HCT116 (cell line): ENCODE results near the gene CDH4. TPM values are rescaled to one million over a fixed set of nuclear protein-coding genes. Genes with fewer than 3 reads are reported as not detected.

Experiments
- ATAC-seq: fragments of 200-7000 bp; cut with Tn5 transposase; 2 replicates; pipeline ENCODE4 v1.9.1; 2020; ENCODE audit warnings: mild to moderate bottlenecking, moderate library complexity
- BruUV-seq: library from RNA; stranded (reverse); fragments of 400-500 nt; replicated peaks from 2 replicates; lab custom pipeline; 2021; lab: Mats Ljungman, UMichigan
- CTCF ChIA-PET: fragments of 300-600 bp; sonication (Branson Sonifier 250); formaldehyde crosslinking; loops from one replicate; lab custom pipeline; 2021; ENCODE audit warnings: antibody characterized with exemption; lab: Charles Lee
- POLR2A ChIA-PET: fragments of 300-600, 350-600 bp; sonication (Branson Sonifier 250); formaldehyde crosslinking; loops from one replicate; lab custom pipeline; 2021; ENCODE audit warnings: antibody characterized with exemption; lab: Charles Lee
- RAD21 ChIA-PET, 2 experiments: fragments of 300-600 bp; sonication (Branson Sonifier 250); formaldehyde crosslinking; loops; one replicate each; lab custom pipeline; 2023; ENCODE audit warnings: low total read pairs in 2 of 2; ENCODE audit not compliant: uncharacterized antibody in 2 of 2, unreplicated experiment in 2 of 2, low non-redundant PET in 1 of 2; lab: Charles Lee
- DNase-seq: peaks from one replicate; pipeline ENCODE4 v3.0.0-alpha.2; 2010; ENCODE audit warnings: low read depth, low spot score
- H2AFZ ChIP-seq: fragments of 200-600 bp; shearing (Covaris generic), sonication (generic); 2 replicates; pipeline ENCODE4 v1.6.1; 2017; ENCODE audit warnings: low read depth, mixed run types, mixed read lengths, antibody characterized with exemption, low read length; ENCODE audit not compliant: poor library complexity, severe bottlenecking
- H3K27ac ChIP-seq: 2 replicates; pipeline ENCODE4 v1.5.1; 2012; ENCODE audit warnings: low read depth, low read length
- H3K27me3 ChIP-seq: fragments of 200-600 bp; sonication (generic); 2 replicates; pipeline ENCODE4 v1.6.1; 2016; ENCODE audit warnings: mixed run types, low read length, mixed read lengths; ENCODE audit not compliant: insufficient read depth
- H3K36me3 ChIP-seq, 2 experiments: fragments of 200-500 bp in 1 of 2; fragments of 200-600 bp in 1 of 2; sonication (Bioruptor generic) in 1 of 2; sonication (generic) in 1 of 2; 2 replicates each; pipeline versions ENCODE4 v1.5.1 to v1.6.1; 2014 to 2016; ENCODE audit warnings: low read length in 2 of 2, inconsistent platforms in 1 of 2, mixed read lengths in 1 of 2, mixed run types in 1 of 2; ENCODE audit not compliant: insufficient read depth in 2 of 2, control insufficient read depth in 1 of 2
- H3K4me1 ChIP-seq, 2 experiments: fragments of 200-600 bp in 1 of 2; sonication (generic) in 1 of 2; 2 replicates each; pipeline versions ENCODE4 v1.5.1 to v1.6.1; 2012 to 2017; ENCODE audit warnings: low read length in 2 of 2, inconsistent platforms in 1 of 2, mild to moderate bottlenecking in 1 of 2, mixed read lengths in 1 of 2, mixed run types in 1 of 2, moderate library complexity in 1 of 2; ENCODE audit not compliant: insufficient read depth in 2 of 2, control insufficient read depth in 1 of 2
- H3K4me2 ChIP-seq: fragments of 200-600 bp; sonication (generic); 2 replicates; pipeline ENCODE4 v1.6.1; 2017; ENCODE audit warnings: mixed run types, low read length, mixed read lengths
- H3K4me3 ChIP-seq, 2 experiments: fragments of 200-600 bp in 1 of 2; sonication (generic) in 1 of 2; replicated peaks in 1 of 2; 2 replicates each; pipeline ENCODE4 v1.5.1; 2011 to 2016; ENCODE audit warnings: low read length in 2 of 2, control low read depth in 1 of 2, low read depth in 1 of 2, mild to moderate bottlenecking in 1 of 2, mixed read lengths in 1 of 2, mixed run types in 1 of 2
- H3K79me2 ChIP-seq: fragments of 200-600 bp; sonication (generic); 2 replicates; pipeline ENCODE4 v1.6.1; 2017; ENCODE audit warnings: mild to moderate bottlenecking, mixed run types, low read length, moderate library complexity, mixed read lengths; ENCODE audit not compliant: insufficient read depth
- H3K9ac ChIP-seq: fragments of 200-600 bp; sonication (generic); 2 replicates; pipeline ENCODE4 v1.6.1; 2016; ENCODE audit warnings: low read length, mixed read lengths
- H3K9me2 ChIP-seq: fragments of 200-600 bp; sonication (generic), shearing (Covaris generic); 2 replicates; pipeline ENCODE4 v1.6.1; 2017; ENCODE audit warnings: mixed run types, mild to moderate bottlenecking, moderate library complexity; ENCODE audit not compliant: insufficient read depth
- H3K9me3 ChIP-seq, 2 experiments: fragments of 200-500 bp in 1 of 2; fragments of 200-600 bp in 1 of 2; sonication (Bioruptor generic) in 1 of 2; sonication (generic) in 1 of 2; 2 replicates each; pipeline ENCODE4 v1.6.1; 2014 to 2017; ENCODE audit warnings: low read length in 2 of 2, mixed read lengths in 2 of 2, inconsistent platforms in 1 of 2, low read depth in 1 of 2, mild to moderate bottlenecking in 1 of 2, mixed run types in 1 of 2, moderate library complexity in 1 of 2; ENCODE audit not compliant: control insufficient read depth in 1 of 2, insufficient read depth in 1 of 2
- H4K20me1 ChIP-seq: fragments of 200-600 bp; sonication (generic), shearing (Covaris generic); 2 replicates; pipeline ENCODE4 v1.6.1; 2017; ENCODE audit warnings: mixed run types, mild to moderate bottlenecking, moderate library complexity; ENCODE audit not compliant: insufficient read depth
- CBX3 ChIP-seq: IDR thresholded peaks from 2 replicates; pipeline ENCODE4 v1.6.1; 2012; ENCODE audit warnings: low read depth
- CTCF ChIP-seq, 3 experiments: fragments of 200-600 bp in 1 of 3; sonication (generic) in 1 of 3; IDR thresholded peaks in 2 of 3; conservative IDR thresholded peaks in 1 of 3; 2 replicates each; pipeline ENCODE4 v1.5.1; 2012 to 2017; ENCODE audit warnings: low read depth in 2 of 3, low read length in 2 of 3, antibody characterized with exemption in 1 of 3, borderline replicate concordance in 1 of 3, control low read depth in 1 of 3, mild to moderate bottlenecking in 1 of 3, mixed read lengths in 1 of 3, mixed run types in 1 of 3, moderate library complexity in 1 of 3; ENCODE audit not compliant: insufficient read depth in 1 of 3
- ELF1 ChIP-seq: IDR thresholded peaks from 2 replicates; pipeline ENCODE4 v1.6.1; 2012; ENCODE audit warnings: low read depth, borderline replicate concordance
- EZH2 ChIP-seq: fragments of 200-600 bp; sonication (generic); IDR thresholded peaks from 2 replicates; pipeline ENCODE4 v1.6.1; 2017; ENCODE audit warnings: antibody characterized with exemption, mixed run types
- EZH2phosphoT487 ChIP-seq: fragments of 200-600 bp; IDR thresholded peaks from 2 replicates; pipeline ENCODE4 v1.6.1; 2018; ENCODE audit warnings: antibody characterized with exemption, borderline replicate concordance
- FOSL1 ChIP-seq: IDR thresholded peaks from 2 replicates; pipeline ENCODE4 v1.6.1; 2012; ENCODE audit warnings: low read depth
- MAX ChIP-seq: IDR thresholded peaks from 2 replicates; pipeline ENCODE4 v1.6.1; 2012
- POLR2A ChIP-seq: IDR thresholded peaks from 2 replicates; pipeline ENCODE4 v1.7.0; 2011; ENCODE audit warnings: borderline replicate concordance; ENCODE audit not compliant: insufficient read depth, insufficient read length; ENCODE audit errors: extremely low read depth
- POLR2AphosphoS5 ChIP-seq: IDR thresholded peaks from 2 replicates; pipeline ENCODE4 v1.6.1; 2011; ENCODE audit warnings: mild to moderate bottlenecking, low read depth, low read length, moderate library complexity
- RAD21 ChIP-seq: IDR thresholded peaks from 2 replicates; pipeline ENCODE4 v1.6.1; 2012; ENCODE audit warnings: low read depth, mild to moderate bottlenecking
- SP1 ChIP-seq: IDR thresholded peaks from 2 replicates; pipeline ENCODE4 v1.6.1; 2012; ENCODE audit warnings: low read depth
- YY1 ChIP-seq: IDR thresholded peaks from 2 replicates; pipeline ENCODE4 v1.6.1; 2011; ENCODE audit warnings: low read length, low read depth, moderate library complexity, mild to moderate bottlenecking; ENCODE audit not compliant: insufficient replicate concordance; ENCODE audit errors: extremely low read depth
- ZBTB33 ChIP-seq: IDR thresholded peaks from 2 replicates; pipeline ENCODE4 v1.6.1; 2011; ENCODE audit warnings: mild to moderate bottlenecking, low read length, moderate library complexity; ENCODE audit not compliant: insufficient replicate concordance; ENCODE audit errors: extremely low read depth
- ZNF274 ChIP-seq: fragments of 200-500 bp; sonication (Bioruptor generic); IDR thresholded peaks from 2 replicates; pipeline ENCODE4 v1.6.1; 2014; ENCODE audit warnings: mild to moderate bottlenecking, low read depth, low read length, inconsistent platforms
- intact Hi-C: fragments of 100-400 bp; cut with micrococcal nuclease; formaldehyde crosslinking; loops from 2 replicates; pipeline ENCODE4 v1.10.0; 2022
- total RNA-seq: library from RNA; stranded (reverse); gene quantifications from one replicate; pipeline ENCODE4 v1.2.1, GENCODE V29; 2021; ENCODE audit not compliant: unreplicated experiment

The CDH4 gene
- total RNA-seq, 1 experiment from 2014 or later, result not detected

GRCh38 chr20:61759286-61760065 lies 507.4 kb downstream of the CDH4 start:
- no peaks in the 10 kb centered on the region for H3K79me2 ChIP-seq
- no peak for ATAC-seq
- no peak overlapping the region for H3K4me2 ChIP-seq
- H3K9me3 ChIP-seq, result no peaks in the 10 kb centered on the region
- RAD21 ChIA-PET, result no interaction called here
- H3K36me3 ChIP-seq, result no peaks in the 10 kb centered on the region
- H3K4me3 ChIP-seq, result no peak overlapping the region
- peaks cover 44% of the 10 kb centered on the region for H3K27me3 ChIP-seq
- POLR2A ChIA-PET, result no interaction called here
- BruUV-seq, result no TSS peak
- DNase-seq, result no peak
- no peak overlapping the region for H2AFZ ChIP-seq
- no peak overlapping the region for H3K9ac ChIP-seq
- no peaks in the 10 kb centered on the region for H3K9me2 ChIP-seq
- intact Hi-C loops, result no loop called here
- H3K27ac ChIP-seq, result no peak overlapping the region
- H4K20me1 ChIP-seq, result no peaks in the 10 kb centered on the region
- H3K4me1 ChIP-seq, result no peaks in the 10 kb centered on the region
- CTCF ChIA-PET, result no interaction called here
- TF ChIP-seq EZH2phosphoT487 (no peak), MAX (no peak), POLR2AphosphoS5 (no peak), POLR2A (no peak), ELF1 (no peak), FOSL1 (no peak), ZNF274 (no peak), SP1 (no peak), RAD21 (no peak), CTCF (IDR thresholded peaks at IDR 0.05 in 2 of 3, conservative IDR thresholded peaks at IDR 0.05 in 1 of 3; ENCODE audit: borderline replicate concordance in 1 of 3, insufficient read depth in 1 of 3, low read depth in 2 of 3, low read length in 2 of 3) (no peak), CBX3 (no peak), ZBTB33 (no peak), EZH2 (no peak), YY1 (no peak)
